DMS114 treated with DMSO at 0.1 percent for 48 hours (cell line): ENCODE measurements around the gene TMEM240.
"Not testable (repeated sequence)": the region's sequence is repeated elsewhere in the genome, so short reads cannot be mapped to it uniquely, and the experiment has no call there.

Experiments
- DNase-seq: peaks from one replicate; lab custom pipeline; 2025; ENCODE audit not compliant: unreplicated experiment; lab: John Stamatoyannopoulos, UW

Gene TMEM240

DNA sequence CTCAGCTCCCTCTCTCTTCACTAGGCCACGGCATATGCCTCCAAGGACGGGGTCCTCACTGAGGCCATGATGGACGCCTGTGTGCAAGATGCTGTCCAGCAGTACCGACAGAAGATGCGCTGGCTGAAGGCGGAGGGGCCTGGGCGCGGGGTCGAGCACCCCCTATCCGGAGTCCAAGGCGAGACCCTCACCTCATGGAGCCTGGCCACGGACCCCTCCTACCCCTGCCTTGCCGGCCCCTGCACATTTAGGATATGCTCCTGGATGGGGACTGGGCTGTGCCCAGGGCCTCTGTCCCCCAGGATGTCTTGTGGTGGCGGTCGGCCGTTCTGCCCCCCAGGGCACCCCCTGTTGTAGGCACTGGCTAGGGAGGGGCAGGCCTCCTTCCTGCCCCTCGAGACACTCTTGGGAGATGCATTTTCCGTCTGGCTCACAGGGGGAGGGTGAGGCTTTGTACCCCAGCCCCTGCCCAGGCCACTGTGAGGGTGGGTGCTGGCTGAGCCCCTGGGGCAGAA is 44.9 kb downstream of the TMEM240 start:
- not testable (repeated sequence) for DNase-seq

DNA sequence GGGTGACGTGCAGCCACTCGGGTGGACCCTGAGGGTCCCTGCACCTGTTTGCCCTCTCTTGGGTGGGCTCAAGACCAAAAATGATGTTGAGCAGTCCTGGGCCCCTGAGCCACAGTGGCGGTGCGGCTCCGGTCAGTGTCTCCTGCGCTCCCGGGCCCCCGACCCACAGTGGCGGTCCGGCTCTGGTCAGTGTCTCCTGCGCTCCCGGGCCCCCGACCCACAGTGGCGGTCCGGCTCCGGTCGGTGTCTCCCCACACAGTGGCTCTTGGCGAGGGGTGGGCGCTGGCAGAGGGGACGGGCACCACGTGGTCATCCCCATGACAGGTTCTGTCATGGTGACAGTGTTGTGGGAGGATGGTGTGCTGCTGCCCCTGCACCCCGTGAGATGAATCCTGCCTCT is 46.1 kb downstream of the TMEM240 start:
- not testable (repeated sequence) for DNase-seq

DNA sequence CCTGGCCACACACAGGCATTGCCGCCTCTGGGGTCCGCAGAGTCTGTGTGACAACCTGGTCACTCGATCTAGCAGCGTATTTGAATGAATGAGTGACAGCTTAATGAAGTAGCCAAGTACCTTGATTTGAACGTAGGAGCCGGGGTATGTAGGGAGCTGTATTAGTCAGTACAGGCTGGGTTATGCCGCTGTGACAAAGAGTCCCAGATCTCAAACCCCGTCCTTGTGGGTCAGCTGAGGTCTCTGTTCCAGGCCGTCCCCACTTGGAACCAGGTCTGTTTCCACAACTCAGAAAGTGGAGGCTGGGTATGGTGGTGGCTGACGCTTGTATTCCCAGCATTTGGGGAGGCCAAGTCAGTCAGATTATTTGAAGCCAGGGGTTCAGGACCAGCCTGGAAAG is 48.8 kb downstream of the TMEM240 start:
- DNase-seq: no peak

DNA sequence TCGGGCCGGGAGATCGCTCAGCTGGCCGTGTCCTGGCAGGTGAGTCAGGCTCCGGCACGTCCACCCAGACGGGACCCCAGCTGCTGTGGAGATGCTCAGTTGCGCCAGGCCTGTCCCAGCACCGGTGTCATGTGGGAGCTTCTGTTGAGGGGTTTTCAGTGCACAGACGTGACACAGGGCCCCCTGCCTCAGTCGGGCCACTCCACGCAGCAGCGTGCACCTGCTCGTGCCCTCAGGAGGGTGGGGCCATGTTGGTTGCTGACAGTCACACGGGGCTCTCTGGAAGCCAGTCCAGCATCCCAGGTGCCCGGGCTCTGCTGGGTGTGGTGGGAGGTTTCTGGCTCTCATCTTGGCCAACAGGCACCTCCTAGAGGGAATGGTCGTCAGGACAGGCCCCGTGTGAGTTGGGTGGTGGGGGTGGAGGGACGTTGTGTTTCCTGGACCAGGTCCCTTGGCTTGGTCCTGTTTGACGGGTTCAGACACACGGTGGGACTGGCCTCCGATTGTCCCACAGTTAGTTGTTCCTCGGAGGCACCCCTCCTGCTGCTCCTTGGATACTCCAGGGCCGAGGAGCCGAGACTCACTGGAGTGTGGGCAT is 49.7 kb downstream of the TMEM240 start:
- no peak for DNase-seq

DNA sequence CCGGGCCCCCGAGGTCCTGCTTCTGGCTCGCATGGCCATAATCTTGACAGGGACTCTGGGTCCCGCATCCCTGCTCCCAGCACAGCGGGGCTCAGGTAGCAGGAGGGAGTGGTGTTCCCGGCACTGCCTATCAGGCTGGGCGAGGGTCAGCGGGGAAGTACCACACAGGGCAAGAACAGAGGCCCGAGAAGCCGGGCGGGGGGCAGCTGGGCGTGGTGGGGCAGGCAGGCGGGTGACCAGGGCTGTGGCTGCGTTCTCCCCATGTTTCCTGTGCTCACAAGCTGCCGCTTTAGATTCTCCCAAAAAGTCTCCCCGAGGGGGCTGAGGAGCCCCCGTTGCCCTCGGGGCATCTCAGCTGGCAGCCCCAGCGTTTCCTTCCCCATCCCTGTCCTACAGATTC is 50.6 kb downstream of the TMEM240 start:
- DNase-seq: no peak

DNA sequence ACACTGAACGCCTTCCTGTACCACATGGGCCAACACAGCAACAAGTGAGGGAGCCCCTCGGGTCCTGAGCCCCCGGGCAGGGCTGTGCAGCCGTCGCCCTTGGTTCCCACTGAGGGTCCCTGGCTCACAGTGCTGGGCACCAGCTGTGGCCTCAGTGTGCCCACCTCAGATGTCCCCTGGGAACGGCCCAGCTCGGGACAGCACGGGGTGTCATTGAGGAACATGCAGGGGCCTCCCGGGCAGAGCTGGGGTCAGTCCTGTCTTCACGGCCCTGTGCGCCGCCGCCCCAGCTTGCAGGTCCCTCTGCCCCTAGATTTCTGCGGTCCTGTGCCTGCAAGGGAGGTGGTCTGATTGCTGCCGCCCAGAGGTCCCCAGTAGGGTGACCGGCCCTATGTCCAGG is 51.2 kb downstream of the TMEM240 start:
- DNase-seq: no peak

DNA sequence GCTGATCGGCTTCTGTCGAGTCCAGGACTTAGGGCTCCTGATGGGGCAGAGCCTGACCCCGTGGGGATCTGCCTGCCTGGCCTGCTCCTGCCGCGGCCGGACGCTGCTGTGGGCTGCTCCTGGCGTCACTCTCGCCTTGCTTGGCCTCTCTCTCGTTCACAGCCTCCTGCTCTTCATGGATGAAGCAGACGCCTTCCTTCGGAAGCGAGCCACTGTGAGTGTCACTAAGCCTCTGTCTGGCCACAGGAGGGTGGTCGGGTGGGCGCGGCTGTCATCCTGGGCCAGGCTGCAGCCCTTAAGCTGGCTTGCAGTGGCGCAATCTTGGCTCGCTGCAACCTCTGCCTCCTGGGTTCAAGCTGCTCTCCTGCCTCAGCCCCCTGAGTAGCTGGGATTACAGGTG is 52.7 kb downstream of the TMEM240 start:
- no peak for DNase-seq

DNA sequence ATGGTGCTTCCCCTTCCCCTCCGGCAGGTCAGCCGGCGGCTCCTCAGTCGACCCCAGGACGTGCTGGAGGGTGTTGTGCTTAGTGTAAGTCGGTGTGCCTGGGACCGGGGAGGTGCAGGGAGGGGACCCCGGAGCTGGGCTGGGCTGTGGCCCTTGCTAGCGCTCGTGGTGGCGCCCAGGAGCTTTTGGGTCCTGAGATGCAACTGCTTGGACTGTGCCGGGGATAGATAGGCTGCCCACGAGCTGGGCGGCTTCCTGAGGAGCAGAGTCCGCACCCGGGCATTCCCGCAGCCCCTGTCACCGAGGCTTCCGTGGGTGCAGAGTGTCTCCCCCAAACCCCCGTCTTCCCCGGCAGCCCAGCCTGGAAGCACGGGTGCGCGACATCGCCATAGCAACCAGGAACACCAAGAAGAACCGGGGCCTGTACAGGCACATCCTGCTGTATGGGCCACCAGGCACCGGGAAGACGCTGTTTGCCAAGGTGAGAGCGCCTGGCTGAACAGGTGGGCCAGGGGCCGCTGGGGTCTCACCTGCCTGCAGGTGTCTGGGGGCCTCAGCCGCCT is 54.6 kb downstream of the TMEM240 start:
- not testable (repeated sequence) for DNase-seq

DNA sequence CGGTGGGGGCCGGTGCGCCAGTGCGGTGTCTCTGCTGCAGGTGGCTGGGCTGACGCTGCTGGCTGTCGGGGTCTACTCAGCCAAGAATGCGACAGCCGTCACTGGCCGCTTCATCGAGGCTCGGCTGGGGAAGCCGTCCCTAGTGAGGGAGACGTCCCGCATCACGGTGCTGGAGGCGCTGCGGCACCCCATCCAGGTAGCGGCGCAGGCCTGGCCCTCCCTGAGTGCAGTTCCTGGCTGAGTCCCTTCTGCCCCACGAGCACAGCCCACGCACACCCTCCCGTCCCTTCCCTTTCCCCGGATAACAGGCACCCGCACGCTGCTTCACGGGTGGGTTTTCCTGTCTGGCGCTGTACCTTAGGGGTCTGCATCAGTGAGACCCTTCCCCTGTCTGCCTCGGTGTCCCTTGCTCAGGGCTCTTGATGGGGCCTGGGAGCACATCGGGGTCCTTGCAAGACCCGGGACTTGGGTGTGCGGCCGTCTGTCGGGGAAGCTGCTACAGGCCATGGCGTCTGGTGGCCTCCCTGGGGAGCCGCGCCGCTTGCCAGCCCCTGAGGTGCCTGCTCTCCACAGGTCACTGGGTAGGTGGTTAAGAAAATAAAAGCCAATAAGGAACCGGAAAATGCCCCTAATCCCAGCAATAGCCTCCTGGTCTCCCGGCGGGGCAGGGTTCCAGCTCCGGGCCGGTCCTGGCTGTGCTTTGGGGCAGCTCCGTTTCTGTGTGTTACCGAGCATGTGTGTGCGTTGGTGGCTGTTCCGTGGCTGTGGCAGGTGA is 55.3 kb downstream of the TMEM240 start:
- DNase-seq: not testable (repeated sequence)
